ENCODE measurements around the gene SNX30.
"Not testable (repeated sequence)": the region's sequence is repeated elsewhere in the genome, so short reads cannot be mapped to it uniquely, and the experiment has no call there.

SNX30 gene, protein sequence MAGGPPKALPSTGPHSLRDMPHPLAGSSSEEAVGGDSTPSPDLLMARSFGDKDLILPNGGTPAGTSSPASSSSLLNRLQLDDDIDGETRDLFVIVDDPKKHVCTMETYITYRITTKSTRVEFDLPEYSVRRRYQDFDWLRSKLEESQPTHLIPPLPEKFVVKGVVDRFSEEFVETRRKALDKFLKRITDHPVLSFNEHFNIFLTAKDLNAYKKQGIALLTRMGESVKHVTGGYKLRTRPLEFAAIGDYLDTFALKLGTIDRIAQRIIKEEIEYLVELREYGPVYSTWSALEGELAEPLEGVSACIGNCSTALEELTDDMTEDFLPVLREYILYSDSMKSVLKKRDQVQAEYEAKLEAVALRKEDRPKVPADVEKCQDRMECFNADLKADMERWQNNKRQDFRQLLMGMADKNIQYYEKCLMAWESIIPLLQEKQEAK
- total RNA-seq, result 49.4 to 55.4 reads per million in 2 donors

DNA sequence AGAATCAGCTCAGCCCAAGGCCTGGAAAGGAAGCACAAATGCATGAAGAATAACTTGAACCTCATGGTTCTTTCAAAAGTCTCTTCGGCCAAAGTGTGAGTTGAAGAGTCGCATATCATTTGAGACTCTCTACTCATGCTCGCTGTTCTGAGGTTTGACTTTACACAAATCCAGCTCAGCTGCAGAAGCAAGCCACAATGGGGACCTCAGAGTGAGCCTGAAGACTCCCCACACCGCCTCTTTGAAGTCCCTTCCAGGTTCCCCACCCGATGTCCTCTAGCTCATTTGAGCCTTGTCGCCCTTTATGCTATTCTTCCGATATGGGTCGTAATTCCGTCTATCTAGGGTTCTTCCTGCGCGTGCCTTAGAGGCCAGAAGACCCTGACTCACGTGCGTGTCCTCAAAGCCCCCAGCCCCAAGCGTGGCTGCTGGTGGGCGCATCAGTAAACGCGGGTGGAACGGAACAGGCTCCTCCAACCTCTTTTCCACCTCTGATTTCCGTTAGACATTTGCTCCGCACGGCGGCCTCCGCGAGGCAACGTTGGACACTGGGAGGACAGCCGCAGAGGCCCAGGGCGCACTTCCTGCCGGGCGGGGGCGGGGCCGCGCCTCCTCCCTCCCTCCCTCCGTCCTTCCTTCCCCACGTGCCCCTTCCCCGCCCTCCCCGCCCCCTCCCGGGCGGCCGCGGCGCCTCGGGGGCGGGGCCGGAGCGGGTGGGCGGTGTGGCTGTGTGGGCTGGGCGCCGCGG, at the start of gene SNX30:
TSS of gene SNX30 (plus strand) at position 745 of the 748 bp plus-strand sequence. CDS start 242 bp downstream, outside the sequence.
- DNase-seq, result peak; percentile 71

DNA sequence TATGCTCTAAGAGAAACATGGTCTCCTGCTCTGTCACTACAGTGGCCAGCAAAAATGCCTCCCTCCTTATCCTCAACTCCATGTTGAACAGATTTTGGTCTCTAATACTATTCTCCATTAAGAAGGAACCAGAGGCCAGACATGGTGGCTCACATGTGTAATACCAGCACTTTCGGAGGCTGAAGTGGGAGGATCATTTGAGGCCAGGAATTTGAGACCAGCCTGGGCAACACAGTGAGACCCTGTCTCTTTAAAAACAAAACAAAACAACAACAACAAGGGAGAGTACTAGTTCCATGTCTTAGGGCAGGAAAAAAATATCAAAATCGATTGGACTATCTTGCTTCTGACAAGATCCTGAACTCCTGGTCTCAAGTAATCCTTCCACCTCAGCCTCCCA, 47.3 kb upstream of the SNX30 start:
- DNase-seq, result no peak

DNA sequence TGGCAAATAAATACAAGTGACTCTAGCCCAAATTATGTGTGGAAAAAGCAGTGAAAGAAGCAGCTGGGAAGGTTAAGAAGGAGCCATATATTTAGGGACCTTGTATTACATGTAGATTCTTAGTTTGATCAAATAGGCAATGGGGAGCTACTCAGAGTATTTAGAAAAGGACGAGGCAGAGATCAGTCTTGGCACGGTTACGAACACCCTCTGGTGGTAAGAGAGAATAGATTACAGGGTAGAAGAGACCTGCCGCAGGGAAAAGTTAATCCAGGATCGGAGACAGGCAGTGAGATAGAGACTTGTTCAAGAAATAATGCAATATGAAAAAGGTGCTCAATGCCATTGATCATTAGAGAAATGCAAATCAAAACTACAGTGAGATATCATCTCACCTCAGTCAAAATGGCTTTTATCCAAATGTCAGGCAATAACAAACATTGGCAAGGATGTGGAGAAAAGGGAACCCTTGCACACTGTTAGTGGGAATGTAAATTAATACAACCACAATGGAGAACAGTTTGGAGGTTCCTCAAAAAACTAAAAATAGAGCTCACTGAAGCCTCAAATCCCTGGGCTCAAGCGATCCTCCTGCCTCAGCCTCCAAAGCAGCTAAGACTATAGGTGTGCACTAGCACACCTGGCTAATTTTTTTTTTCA, 44.7 kb upstream of the SNX30 start:
- no peak for DNase-seq

DNA sequence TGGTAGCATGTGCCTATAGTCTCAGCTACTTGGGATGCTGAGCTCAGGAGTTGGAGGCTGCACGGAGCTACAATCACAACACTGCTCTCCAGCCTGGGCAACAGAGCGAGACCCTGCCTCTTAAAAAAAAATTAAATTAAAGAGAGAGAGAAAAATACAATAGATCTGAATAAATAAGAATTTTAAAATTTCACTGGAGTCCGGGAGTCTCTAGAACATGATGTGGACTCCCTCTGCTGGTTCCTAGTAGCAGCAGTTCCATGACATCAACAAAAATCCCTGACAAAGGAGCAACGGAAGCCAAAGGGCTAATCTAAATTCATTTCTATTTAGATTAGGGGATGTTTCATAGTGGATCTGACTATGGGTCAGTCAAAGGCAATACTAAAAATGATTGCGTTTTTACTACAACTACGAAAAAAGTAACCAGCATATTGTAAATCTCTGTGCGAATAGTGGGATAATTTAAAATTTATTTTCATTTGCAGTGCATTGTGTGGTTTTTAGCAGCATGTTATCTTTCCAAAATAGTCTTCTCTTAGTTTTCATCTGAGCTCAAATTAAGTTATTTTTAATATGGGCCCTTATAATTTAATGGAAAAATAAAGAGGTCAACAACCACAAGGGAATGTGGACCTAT, 39.4 kb upstream of the SNX30 start:
- DNase-seq, result no peak

DNA sequence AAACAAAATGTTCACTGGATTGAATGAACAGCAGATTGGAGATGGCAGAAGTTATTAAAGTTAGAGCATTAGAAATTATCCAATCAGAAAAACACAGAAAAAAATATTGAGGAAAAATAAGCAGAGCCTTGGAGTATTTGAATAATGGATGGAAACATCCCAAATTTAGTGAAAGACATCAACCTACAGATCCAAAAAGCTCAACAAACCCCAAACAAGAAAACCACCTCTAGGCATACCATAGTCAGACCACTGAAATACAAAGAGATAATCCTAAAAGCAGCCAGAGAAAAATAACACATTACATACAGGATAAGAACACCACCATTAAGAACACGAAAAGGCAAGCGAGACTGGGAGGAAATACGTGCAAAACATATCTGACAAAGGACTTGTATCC, 37.9 kb upstream of the SNX30 start:
- no peak for DNase-seq

DNA sequence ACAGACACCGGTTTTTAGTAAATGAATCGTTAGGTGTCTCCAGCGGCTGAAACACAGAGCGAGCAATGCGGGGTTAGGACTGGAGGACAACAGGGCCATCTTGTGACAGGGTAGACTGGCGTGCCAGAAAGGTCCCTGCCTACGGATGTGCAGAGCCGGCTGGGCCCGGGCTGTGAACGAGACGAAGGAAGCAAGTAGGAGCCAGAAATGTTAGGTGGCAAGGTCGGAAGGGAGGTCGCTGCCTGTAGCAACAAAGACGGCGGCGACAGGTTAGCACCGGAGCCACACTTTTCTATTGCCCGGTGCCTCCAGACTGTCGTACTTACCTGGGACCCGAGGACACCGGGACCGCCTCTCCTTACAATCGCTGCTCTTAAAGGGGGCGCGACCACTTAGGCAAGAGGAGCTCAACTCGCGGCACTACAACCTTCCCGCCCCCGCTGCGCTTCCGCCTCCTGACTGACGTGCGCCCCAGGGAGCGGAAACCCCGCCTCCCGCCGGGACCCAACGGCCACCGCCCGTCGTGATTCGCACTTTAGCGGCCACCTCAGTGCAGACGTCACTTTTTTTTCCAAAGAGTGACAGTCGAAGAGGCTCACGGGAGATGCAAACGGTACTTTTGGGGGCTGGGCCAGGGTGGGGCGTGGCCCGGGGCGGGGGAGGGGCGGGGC, 32.8 kb upstream of the SNX30 start, which contains the start of gene INIP:
TSS of gene INIP (minus strand) at position 457 of the 671 bp plus-strand sequence. CDS start 1,632 bp downstream, outside the sequence.
- peak; percentile 93 for DNase-seq

DNA sequence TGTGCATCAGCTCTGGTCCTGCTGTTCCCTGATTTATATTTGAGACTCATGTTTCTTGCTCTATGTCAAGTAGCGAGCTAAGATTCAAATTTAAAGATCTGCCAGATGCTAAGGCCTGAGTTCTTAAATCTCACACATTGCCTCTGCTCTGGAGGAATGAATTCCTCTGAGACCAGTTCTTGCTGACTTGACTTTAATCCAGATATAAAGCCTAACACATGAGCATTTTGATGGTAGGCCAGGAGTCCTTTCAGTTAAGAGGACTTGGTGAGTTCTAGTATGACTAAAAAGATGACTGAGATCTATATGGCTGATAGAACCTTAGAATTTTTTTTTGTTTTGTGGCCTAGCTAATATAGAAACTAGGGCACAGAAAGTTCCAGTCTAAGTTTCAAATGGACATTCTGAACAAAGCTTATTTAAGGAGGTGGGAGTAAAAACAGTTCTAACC, 31.3 kb upstream of the SNX30 start:
- no peak for DNase-seq

DNA sequence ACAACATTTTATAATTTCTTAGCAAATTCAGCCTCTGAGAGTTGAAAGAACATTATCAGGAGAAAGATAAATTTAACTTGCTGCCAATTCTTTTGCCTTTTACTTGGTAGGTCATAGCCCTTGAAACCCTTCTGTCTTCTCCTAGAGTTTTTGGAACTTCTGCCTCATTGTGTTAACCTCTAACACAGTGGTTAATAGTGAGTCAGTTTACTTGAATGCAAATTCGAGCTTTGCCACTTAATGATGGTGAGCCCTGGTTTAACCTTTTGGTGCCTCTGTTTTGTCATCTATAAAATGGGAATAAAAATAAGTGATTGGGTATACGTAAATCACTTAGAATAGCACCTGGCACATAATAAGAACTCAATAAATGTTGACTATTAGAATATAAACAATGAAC, 30.9 kb upstream of the SNX30 start:
- DNase-seq, result no peak

DNA sequence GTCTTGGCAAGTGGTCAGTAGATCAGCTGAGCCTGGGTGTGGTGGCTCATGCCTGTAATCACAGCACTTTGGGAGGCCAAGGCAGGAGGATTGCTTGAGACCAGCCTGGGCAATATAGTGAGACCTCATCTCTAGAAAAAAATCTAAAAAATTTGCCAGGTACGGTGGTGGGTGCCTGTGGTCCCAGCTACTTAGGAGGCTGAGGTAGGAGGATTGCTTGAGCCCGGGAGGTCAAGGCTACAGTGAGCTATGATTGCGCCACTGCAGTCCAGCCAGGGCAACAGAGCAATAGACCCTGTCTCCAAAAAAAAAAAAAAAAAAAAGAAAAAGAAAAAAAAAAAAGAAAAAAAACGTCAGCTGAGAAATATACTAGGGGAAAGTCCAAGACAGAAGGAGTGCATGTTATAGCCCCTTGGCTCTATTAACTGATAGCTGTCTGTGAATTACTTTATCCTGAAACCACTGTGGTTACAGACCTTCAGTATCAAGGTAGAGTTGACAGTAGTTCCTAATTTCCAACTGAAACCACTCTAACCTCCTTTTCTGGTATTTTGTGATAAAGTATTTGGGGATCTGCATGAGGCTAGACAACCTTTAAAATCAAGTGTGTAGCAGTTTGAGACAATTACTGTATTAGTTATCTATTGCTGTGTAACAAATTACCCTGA, 30.3 kb upstream of the SNX30 start:
- no peak for DNase-seq

DNA sequence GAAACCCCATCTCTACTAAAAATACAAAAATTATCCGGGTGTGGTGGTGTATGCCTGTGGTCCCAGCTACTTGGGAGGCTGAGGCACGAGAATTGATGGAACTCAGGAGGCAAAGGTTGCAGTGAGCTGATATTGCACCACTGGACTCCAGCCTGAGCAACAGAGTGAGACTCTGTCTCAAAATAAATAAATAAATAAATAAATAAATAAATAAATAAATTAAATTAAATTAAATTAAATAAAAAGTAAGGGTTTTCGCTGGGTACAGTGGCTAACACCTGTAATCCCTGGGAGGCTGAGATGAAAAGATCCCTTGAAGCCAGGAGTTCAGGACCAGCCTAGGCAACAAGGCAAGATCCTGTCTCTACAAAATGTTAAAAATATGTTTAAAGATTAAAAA, 27.8 kb upstream of the SNX30 start:
- DNase-seq, result not testable (repeated sequence)

DNA sequence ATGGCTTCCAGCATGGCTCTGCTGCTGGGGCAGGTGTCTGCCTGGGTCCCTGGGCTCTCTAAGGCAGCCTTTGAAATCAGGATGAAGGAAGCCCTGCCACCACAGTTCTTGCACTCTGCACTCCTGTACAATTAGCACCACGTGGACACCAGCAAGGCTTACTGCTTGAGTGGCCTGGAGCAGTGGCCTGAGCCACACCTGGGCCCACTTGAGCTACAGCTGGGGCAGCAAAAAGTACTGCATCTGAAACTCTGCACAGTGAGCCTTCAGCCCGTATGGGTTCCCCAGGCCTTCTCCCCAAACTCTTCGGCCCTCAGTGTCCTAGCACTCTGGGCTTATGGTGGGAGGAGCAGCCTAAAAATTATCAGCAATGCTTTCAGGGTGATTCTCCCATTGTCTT, 24.6 kb upstream of the SNX30 start:
- DNase-seq, result no peak

DNA sequence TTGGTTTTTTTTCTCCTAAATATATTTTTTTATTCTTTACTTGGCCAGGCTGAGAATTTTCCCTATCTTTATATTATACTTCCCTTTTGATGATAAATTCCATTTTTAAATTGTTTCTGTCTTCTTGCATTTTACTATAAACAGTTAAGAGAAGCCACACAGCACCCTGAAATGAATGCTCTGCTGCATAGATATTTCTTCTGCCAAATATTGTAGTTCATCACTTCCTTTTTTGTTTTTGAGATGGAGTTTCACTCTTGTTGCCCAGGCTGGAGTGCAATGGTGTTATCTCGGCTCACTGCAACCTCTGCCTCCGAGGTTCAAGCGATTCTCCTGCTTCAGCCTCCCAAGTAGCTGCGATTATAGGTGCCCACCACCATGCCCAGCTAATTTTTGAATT, 24.1 kb upstream of the SNX30 start:
- no peak for DNase-seq

DNA sequence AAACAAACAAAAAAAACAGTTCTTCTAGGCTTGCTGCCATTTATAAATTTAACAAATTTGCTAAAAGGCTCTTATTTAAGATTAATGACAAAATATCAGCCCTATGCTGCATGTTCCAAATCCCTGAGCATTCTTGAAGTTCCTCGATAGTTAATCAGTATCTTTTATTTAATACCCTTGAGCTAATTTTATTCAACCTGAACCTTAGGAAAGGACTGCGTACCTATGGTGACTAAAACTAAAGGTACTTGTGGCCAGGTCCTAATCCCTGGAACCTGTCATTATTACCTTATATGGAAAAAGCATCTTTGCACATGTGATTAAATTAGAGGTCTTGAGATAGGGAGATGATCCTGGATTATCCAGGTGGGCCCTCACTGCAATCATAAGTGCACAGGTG, 22.2 kb upstream of the SNX30 start:
- no peak for DNase-seq

DNA sequence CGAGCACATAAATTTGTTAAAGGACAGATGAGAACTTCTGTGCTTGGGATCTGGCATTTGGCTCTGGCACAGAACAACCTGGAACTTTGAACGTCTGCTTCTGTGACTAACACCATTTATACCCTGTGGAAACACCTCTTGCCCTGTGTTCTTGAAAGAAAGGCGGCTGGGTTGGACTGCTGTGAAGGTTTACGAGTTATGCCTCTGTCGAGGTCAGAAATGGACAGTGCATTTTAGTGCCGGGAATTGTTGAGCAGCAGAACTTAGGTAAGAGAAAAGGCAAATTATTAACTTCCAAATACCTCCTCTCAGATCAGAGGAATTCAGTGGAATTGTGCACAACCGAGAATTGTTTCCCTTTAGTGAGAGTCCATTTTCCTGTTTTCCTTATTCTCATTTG, 18.6 kb upstream of the SNX30 start:
- no peak for DNase-seq

DNA sequence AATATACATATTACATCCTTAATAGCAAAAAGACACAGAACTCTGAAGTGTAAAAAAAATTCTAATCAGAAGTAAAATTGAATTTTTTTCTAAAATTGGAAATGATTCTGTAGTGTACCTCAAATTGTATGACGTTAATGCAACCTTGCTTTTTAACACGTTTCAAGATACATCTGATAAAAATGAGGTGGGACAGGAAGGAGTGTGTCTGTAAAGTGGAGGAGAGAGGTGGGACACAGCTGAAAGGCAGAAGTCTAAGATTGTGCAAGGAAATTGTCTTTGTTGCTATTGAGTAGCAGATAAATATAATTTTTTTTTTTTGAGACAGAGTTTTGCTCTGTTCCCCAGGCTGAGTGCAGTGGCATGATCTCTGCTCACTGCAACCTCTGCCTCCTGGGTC, 15.7 kb upstream of the SNX30 start:
- no peak for DNase-seq

DNA sequence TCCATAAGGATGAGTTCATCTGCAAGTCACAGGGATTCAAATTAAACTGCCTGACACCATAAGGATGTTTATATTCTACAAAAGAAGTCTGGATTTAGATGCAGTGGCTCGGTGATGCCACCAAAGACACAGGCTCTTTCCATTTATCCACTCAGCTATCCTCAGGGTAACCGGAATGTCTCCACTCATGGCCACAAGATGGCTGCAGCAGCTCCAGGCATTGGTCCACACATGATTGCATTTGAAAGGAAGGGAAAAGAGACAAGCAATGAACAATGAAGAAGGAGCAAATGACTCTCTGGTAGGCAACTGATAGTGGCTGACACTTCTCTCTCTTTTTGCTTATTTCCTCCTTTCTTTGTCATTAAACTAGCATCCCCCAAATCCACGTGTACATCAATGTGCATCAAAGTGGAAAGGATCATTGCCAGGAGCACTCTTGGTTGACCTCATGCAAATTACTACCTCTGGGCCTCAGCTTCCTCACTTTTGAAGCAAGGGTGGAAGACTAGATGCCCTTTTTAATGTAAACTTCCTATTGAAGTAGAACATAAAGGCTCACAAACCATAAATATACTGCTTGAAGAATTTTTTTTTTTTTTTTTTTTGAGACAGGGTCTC, 7.2 kb upstream of the SNX30 start:
- DNase-seq, result no peak

DNA sequence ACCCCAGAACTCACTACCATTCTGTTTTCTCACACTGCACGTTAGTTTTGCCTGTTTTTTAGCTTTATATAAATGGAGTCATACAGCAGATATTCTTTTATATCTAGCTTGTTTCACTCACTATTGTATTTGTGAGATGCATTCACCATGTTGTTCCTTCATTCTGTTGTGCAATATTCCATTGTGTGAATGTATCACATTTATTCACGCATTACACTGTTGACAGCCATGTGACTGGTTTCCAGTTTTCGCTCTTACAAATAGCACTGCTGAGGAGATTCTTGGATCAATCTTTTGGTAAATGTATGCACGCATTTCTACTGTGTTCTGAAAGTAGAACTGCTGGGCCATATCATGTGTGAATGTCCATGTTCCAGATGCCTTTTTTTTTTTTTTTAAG, 6.4 kb upstream of the SNX30 start:
- DNase-seq, result no peak

DNA sequence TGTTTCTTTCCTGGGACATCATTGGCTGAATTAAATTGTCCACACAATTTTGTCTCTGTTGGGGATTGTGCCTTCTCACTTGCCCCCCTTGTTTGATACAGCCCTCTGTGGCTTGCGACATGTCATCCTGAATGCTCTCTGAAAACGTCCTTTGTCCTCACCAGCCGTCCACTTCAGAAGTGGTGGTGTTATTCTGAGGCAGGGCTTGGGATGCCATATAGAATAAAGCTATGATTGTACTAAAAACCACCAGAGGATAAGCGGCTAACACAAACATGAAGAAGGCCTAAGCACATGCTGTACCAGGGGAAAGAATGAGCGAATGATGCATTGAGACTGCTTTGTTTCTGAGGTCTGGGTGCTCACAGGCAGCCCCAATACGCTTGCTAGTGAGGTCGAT, 3.5 kb upstream of the SNX30 start:
- no peak for DNase-seq

DNA sequence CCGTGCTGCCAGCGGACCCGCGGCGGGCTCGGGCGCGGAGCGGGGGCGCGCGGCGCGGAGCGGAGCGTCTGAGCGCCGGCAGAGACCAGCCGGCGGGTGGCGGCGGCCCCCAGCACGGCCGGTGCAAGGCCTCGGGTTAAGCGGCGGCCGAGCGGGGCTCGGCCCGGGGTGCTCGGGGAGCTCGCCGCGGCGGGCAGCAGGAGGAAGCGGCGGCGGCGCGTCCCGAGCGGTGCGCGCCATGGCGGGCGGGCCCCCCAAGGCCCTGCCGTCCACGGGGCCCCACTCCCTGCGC, 150 bp downstream of the SNX30 start:
- DNase-seq, result no peak

DNA sequence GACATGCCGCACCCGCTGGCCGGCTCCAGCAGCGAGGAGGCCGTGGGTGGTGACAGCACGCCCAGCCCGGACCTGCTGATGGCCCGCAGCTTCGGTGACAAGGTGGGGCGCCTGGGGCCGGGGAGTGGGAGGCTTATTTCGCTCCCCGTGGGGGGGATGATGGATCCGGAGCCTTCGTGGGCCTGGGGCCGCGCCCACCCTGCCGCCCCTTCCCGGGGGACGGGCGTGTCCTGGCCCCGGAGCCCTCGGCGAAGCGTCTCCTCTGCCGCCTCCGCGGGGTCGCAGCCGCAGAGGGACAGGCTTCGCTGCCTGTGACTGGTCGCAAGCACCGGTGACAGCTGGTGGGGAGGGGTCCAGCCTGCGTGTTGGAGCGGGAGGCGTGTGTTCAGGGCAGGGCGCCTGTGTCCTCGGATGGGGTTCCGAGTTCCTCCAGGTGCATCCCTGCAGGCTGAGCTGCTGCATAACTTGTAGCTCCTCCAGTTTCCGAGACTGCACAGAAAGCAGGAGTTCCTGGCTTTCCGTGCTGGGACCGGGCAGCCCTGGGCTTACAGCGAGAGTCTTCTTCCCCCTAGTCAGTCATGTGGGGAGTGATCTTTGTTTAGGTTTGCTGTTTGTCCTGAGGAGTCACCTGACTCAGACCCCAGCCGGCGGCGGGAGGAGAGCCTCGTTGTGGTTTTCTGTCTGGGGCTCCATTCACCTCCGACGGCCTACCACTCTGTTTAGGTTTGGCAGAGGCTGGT, 666 bp downstream of the SNX30 start:
- peak; percentile 42 for DNase-seq
